Endothelial cell of umbilical vein (primary cell): Measurements from ENCODE around the gene ZPR1. TPM values are rescaled to one million over a fixed set of nuclear protein-coding genes. Genes with fewer than 3 reads are reported as not detected.

Experiments
- BruUV-seq: library from RNA; stranded (reverse); fragments of 400-500 nt; replicated peaks from 2 replicates; lab custom pipeline; 2021; lab: Mats Ljungman, UMichigan
- CTCF ChIA-PET: fragments of 300-600, 350-600 bp; sonication (Branson Sonifier 250); formaldehyde crosslinking; loops from one replicate; lab custom pipeline; 2021; ENCODE audit warnings: antibody characterized with exemption, inconsistent platforms; lab: Charles Lee
- POLR2A ChIA-PET: fragments of 300-600, 350-600 bp; sonication (Branson Sonifier 250); formaldehyde crosslinking; loops from one replicate; lab custom pipeline; 2021; ENCODE audit warnings: antibody characterized with exemption, inconsistent platforms; lab: Charles Lee
- DNase-seq: peaks from one replicate; pipeline ENCODE4 v3.0.0-alpha.2; 2011; ENCODE audit warnings: low read depth, low spot score
- FAIRE-seq: peaks from 2 replicates; lab custom pipeline; 2011; peaks lifted over from hg19 to GRCh38; lab: Jason Lieb, UNC
- H2AFZ ChIP-seq: 2 replicates; pipeline ENCODE4 v1.6.0; 2012; ENCODE audit warnings: low read depth, low read length, control low read depth, inconsistent platforms
- H3K27ac ChIP-seq: 2 replicates; pipeline ENCODE4 v1.5.1; 2011; ENCODE audit warnings: low read depth, mild to moderate bottlenecking, control low read depth, low read length, moderate library complexity; ENCODE audit not compliant: insufficient read depth
- H3K27me3 ChIP-seq, 2 experiments: 2 replicates each; pipeline versions ENCODE4 v1.6.0 to v1.6.1; 2011; ENCODE audit warnings: low read length in 2 of 2, mixed read lengths in 1 of 2; ENCODE audit not compliant: control insufficient read depth in 2 of 2, insufficient read depth in 2 of 2
- H3K36me3 ChIP-seq, 2 experiments: 2 replicates in 1 of 2; 3 replicates in 1 of 2; pipeline ENCODE4 v1.5.1; 2011; ENCODE audit warnings: low read length in 2 of 2, mild to moderate bottlenecking in 1 of 2, moderate library complexity in 1 of 2; ENCODE audit not compliant: control insufficient read depth in 2 of 2, insufficient read depth in 2 of 2; ENCODE audit errors: extremely low read depth in 1 of 2
- H3K4me1 ChIP-seq: 3 replicates; pipeline ENCODE4 v1.5.1; 2011; ENCODE audit warnings: mild to moderate bottlenecking, low read length; ENCODE audit not compliant: control insufficient read depth, insufficient read depth; ENCODE audit errors: extremely low read depth
- H3K4me2 ChIP-seq: 2 replicates; pipeline ENCODE4 v1.6.1; 2011; ENCODE audit warnings: low read length, control low read depth, mixed read lengths; ENCODE audit not compliant: insufficient read depth
- H3K4me3 ChIP-seq, 3 experiments: fragments of 200-600 bp in 1 of 3; sonication (generic), shearing (Covaris generic) in 1 of 3; replicated peaks in 1 of 3; 2 replicates each; pipeline ENCODE4 v1.5.1; 2011 to 2016; ENCODE audit warnings: control low read depth in 3 of 3, low read length in 3 of 3, mild to moderate bottlenecking in 2 of 3, inconsistent platforms in 1 of 3, low read depth in 1 of 3, moderate library complexity in 1 of 3; ENCODE audit not compliant: insufficient read depth in 1 of 3
- H3K79me2 ChIP-seq: 2 replicates; pipeline ENCODE4 v1.6.0; 2012; ENCODE audit warnings: low read length, inconsistent platforms; ENCODE audit not compliant: control insufficient read depth, insufficient read depth
- H3K9ac ChIP-seq: replicated peaks from 2 replicates; pipeline ENCODE3; 2011; ENCODE audit warnings: low read length, control low read depth; ENCODE audit not compliant: insufficient read depth; ENCODE audit errors: extremely low read depth
- H3K9me1 ChIP-seq: replicated peaks from 3 replicates; pipeline ENCODE4 v1.6.0; 2011; ENCODE audit warnings: mild to moderate bottlenecking, low read length; ENCODE audit not compliant: control insufficient read depth, insufficient read depth; ENCODE audit errors: extremely low read depth
- H3K9me3 ChIP-seq: replicated peaks from 2 replicates; pipeline ENCODE4 v1.5.1; 2012; ENCODE audit warnings: low read length, inconsistent platforms; ENCODE audit not compliant: control insufficient read depth, insufficient read depth
- H4K20me1 ChIP-seq: replicated peaks from 2 replicates; pipeline ENCODE3; 2011; ENCODE audit warnings: mild to moderate bottlenecking, low read length; ENCODE audit not compliant: control insufficient read depth, insufficient read depth; ENCODE audit errors: extremely low read depth
- EZH2 ChIP-seq: IDR thresholded peaks from 2 replicates; pipeline ENCODE4 v1.6.1; 2012; ENCODE audit warnings: borderline replicate concordance, low read depth, mild to moderate bottlenecking, moderate library complexity, low read length, inconsistent platforms; ENCODE audit not compliant: severe bottlenecking
- FOS ChIP-seq: IDR thresholded peaks from 2 replicates; pipeline ENCODE4 v1.6.1; 2011; ENCODE audit warnings: mild to moderate bottlenecking, low read length, moderate library complexity, borderline replicate concordance; ENCODE audit not compliant: insufficient read depth
- GATA2 ChIP-seq: IDR thresholded peaks from 2 replicates; pipeline ENCODE4 v1.7.0; 2011; ENCODE audit warnings: low read depth, mild to moderate bottlenecking, moderate library complexity, mixed read lengths, low read length; ENCODE audit not compliant: insufficient read length, insufficient read depth
- JUN ChIP-seq: IDR thresholded peaks from 2 replicates; pipeline ENCODE4 v1.6.1; 2011; ENCODE audit warnings: borderline replicate concordance, low read depth; ENCODE audit not compliant: insufficient read length, insufficient read depth
- MYC ChIP-seq: IDR thresholded peaks from one replicate; pipeline ENCODE4 v1.6.1; 2011; ENCODE audit warnings: mild to moderate bottlenecking, low read depth, low read length
- POLR2A ChIP-seq: IDR thresholded peaks from 2 replicates; pipeline ENCODE4 v1.6.1; 2012; ENCODE audit warnings: low read depth, mild to moderate bottlenecking, control low read depth, low read length
- POLR2AphosphoS5 ChIP-seq: IDR thresholded peaks from 2 replicates; pipeline ENCODE4 v1.6.1; 2012; ENCODE audit warnings: low read depth, mild to moderate bottlenecking, control low read depth, low read length, moderate library complexity; ENCODE audit not compliant: insufficient read depth
- dilution Hi-C: fragments of 300-500 bp; cut with MboI; formaldehyde crosslinking; loops from one replicate; pipeline ENCODE4 v1.15.0; 2019; ENCODE audit warnings: low sequenced_read_pairs; ENCODE audit not compliant: extremely low pct_ligation_motif_present
- intact Hi-C: fragments of 100-400 bp; cut with micrococcal nuclease; formaldehyde crosslinking; loops from one replicate; pipeline ENCODE4 v1.10.0; 2022
- polyA plus RNA-seq, 4 experiments: library from polyadenylated mRNA; depleted of rRNA in 3 of 4; stranded (reverse) in 3 of 4; unstranded in 1 of 4; fragments of >200 nt; gene quantifications; 2 replicates each; pipeline versions ENCODE4 v1.2.1 to v1.2.3, GENCODE V29; 2011 to 2012; ENCODE audit warnings: missing spikeins in 1 of 4
- total RNA-seq: library from RNA; stranded (reverse); gene quantifications from 2 replicates; pipeline ENCODE4 v1.2.3, GENCODE V29; 2021
- TF ChIP-seq, protein P1 (sequence below), 2 donors: IDR thresholded peaks; 1 replicate in 1 of 2; 2 replicates in 1 of 2; pipeline ENCODE4 v1.5.1; 2011; ENCODE audit warnings: low read length in 2 of 2, mild to moderate bottlenecking in 2 of 2, moderate library complexity in 2 of 2, control low read depth in 1 of 2, inconsistent platforms in 1 of 2, low read depth in 1 of 2; ENCODE audit not compliant: insufficient read depth in 1 of 2; ENCODE audit errors: extremely low read depth in 1 of 2
- TF ChIP-seq, protein P2 (sequence below): IDR thresholded peaks from 2 replicates; pipeline ENCODE4 v1.6.1; 2011; ENCODE audit not compliant: insufficient read depth, insufficient read length

The ZPR1 gene
- total and polyA plus RNA-seq, 2 donors (not counting 3 experiments of a cell fraction or from before 2014, with no cell fraction given) = 22.6 to 54.5 TPM

GRCh38 chr11:116812109-116812508 is 24.3 kb upstream of the ZPR1 start:
- Histone ChIP-seq H3K9me1 (no peaks in the 10 kb centered on the region), H3K79me2 (no peaks in the 10 kb centered on the region), H2AFZ (no peak overlapping the region), H4K20me1 (no peaks in the 10 kb centered on the region), H3K4me1 (no peaks in the 10 kb centered on the region), H3K36me3 (no peaks in the 10 kb centered on the region), H3K4me2 (no peak overlapping the region), H3K27me3 (peaks cover 6 to 8% of the 10 kb centered on the region in 2 experiments), H3K4me3 (no peak overlapping the region), H3K27ac (no peak overlapping the region), H3K9me3 (no peaks in the 10 kb centered on the region), H3K9ac (no peak overlapping the region)
- no peak for DNase-seq
- ChIA-PET CTCF (interaction anchor here (0.7 kb wide), 1 partner anchor 24 kb away, joined by 3 read pairs; no protein-coding TSS in a partner anchor), POLR2A (no interaction called here)
- dilution Hi-C loops (no loop called here), intact Hi-C loops (no loop called here)
- TF ChIP-seq JUN = no peak
- no peak for TF ChIP-seq GATA2
- TF ChIP-seq EZH2 = no peak
- TF ChIP-seq, protein P1, sequence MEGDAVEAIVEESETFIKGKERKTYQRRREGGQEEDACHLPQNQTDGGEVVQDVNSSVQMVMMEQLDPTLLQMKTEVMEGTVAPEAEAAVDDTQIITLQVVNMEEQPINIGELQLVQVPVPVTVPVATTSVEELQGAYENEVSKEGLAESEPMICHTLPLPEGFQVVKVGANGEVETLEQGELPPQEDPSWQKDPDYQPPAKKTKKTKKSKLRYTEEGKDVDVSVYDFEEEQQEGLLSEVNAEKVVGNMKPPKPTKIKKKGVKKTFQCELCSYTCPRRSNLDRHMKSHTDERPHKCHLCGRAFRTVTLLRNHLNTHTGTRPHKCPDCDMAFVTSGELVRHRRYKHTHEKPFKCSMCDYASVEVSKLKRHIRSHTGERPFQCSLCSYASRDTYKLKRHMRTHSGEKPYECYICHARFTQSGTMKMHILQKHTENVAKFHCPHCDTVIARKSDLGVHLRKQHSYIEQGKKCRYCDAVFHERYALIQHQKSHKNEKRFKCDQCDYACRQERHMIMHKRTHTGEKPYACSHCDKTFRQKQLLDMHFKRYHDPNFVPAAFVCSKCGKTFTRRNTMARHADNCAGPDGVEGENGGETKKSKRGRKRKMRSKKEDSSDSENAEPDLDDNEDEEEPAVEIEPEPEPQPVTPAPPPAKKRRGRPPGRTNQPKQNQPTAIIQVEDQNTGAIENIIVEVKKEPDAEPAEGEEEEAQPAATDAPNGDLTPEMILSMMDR (IDR thresholded peaks at IDR 0.05; ENCODE audit: extremely low read depth in 1 of 2, insufficient read depth in 1 of 2, low read depth in 1 of 2, low read length in 2 of 2) = no peak
- no peak for TF ChIP-seq FOS
- TF ChIP-seq, protein P2, sequence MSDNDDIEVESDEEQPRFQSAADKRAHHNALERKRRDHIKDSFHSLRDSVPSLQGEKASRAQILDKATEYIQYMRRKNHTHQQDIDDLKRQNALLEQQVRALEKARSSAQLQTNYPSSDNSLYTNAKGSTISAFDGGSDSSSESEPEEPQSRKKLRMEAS = no peak
- no peak for TF ChIP-seq POLR2AphosphoS5
- TF ChIP-seq MYC = no peak
- TF ChIP-seq POLR2A = no peak
- FAIRE-seq = no peak
- no TSS peak for BruUV-seq
